Measurements from ENCODE around the gene IFT122.

DNA sequence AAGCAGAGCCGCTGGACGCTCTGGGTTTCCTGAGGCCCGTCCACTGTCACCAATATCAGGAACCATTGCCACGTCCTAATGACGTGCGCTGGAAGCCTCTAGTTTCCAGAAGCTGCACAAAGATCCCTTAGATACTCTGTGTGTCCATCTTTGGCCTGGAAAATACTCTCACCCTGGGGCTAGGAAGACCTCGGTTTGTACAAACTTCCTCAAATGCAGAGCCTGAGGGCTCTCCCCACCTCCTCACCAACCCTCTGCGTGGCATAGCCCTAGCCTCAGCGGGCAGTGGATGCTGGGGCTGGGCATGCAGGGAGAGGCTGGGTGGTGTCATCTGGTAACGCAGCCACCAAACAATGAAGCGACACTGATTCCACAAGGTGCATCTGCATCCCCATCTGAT is 91.7 kb downstream of the IFT122 start:
- TF ChIP-seq ZNF274 (IDR thresholded peaks at IDR 0.05; ENCODE audit: low read depth, low read length) (no peak), YY1 (IDR thresholded peaks at IDR 0.05; ENCODE audit: insufficient read depth, insufficient read length) (no peak), SUZ12 (IDR thresholded peaks at IDR 0.05; ENCODE audit: extremely low read depth, insufficient read depth, insufficient read length) (no peak)

All from NT2/D1 (cell line).